DND-41 (cell line): ENCODE data around the gene TSPO.

Source experiments
- ATAC-seq: fragments of 200-7000 bp; cut with Tn5 transposase; 3 replicates; pipeline ENCODE4 v1.9.1; 2021; ENCODE audit warnings: low read depth; ENCODE audit not compliant: insufficient read depth
- DNase-seq: peaks from one replicate; pipeline ENCODE4 v3.0.0-alpha.2; 2020
- H2AFZ ChIP-seq: 2 replicates; pipeline ENCODE4 v1.6.0; 2012; ENCODE audit warnings: low read depth, low read length
- H3K27ac ChIP-seq: 2 replicates; pipeline ENCODE4 v1.5.1; 2012; ENCODE audit warnings: low read length, inconsistent platforms
- H3K27me3 ChIP-seq: fragments of 200-600 bp; sonication (generic); 2 replicates; pipeline ENCODE4 v1.6.0; 2012; ENCODE audit warnings: low read length, mild to moderate bottlenecking, inconsistent platforms; ENCODE audit not compliant: insufficient read depth, poor library complexity
- H3K36me3 ChIP-seq: 2 replicates; pipeline ENCODE4 v1.5.1; 2012; ENCODE audit warnings: low read length, inconsistent platforms; ENCODE audit not compliant: insufficient read depth
- H3K4me1 ChIP-seq: 2 replicates; pipeline ENCODE4 v1.5.1; 2012; ENCODE audit warnings: mild to moderate bottlenecking, low read length; ENCODE audit not compliant: insufficient read depth
- H3K4me2 ChIP-seq: 2 replicates; pipeline ENCODE4 v1.6.0; 2012; ENCODE audit warnings: mild to moderate bottlenecking, moderate library complexity, low read length, inconsistent platforms; ENCODE audit not compliant: insufficient read depth
- H3K4me3 ChIP-seq, 2 experiments: fragments of 200-600 bp in 1 of 2; shearing (Covaris generic) in 1 of 2; 2 replicates each; pipeline ENCODE4 v1.5.1; 2012 to 2016; ENCODE audit warnings: inconsistent platforms in 2 of 2, low read length in 2 of 2, mild to moderate bottlenecking in 2 of 2, low read depth in 1 of 2, moderate library complexity in 1 of 2
- H3K79me2 ChIP-seq: 2 replicates; pipeline ENCODE4 v1.6.0; 2012; ENCODE audit warnings: low read length, inconsistent platforms; ENCODE audit not compliant: insufficient read depth
- H3K9ac ChIP-seq: 2 replicates; pipeline ENCODE4 v1.6.0; 2012; ENCODE audit warnings: low read depth, mild to moderate bottlenecking, inconsistent platforms, low read length, moderate library complexity
- H3K9me3 ChIP-seq: 2 replicates; pipeline ENCODE4 v1.5.1; 2012; ENCODE audit warnings: low read length, moderate library complexity, mild to moderate bottlenecking, inconsistent platforms; ENCODE audit not compliant: insufficient read depth, severe bottlenecking
- H4K20me1 ChIP-seq: 2 replicates; pipeline ENCODE4 v1.6.0; 2012; ENCODE audit warnings: low read length; ENCODE audit not compliant: insufficient read depth
- EZH2 ChIP-seq: IDR thresholded peaks from 3 replicates; pipeline ENCODE4 v1.6.1; 2012; ENCODE audit warnings: borderline replicate concordance, low read depth, mild to moderate bottlenecking, moderate library complexity, low read length, inconsistent platforms; ENCODE audit not compliant: severe bottlenecking
- TF ChIP-seq, protein P1 (sequence below): IDR thresholded peaks from 2 replicates; pipeline ENCODE4 v1.5.1; 2012; ENCODE audit warnings: borderline replicate concordance, low read length, moderate library complexity, mild to moderate bottlenecking; ENCODE audit not compliant: poor library complexity, severe bottlenecking; ENCODE audit errors: extremely low read depth

Gene TSPO

DNA sequence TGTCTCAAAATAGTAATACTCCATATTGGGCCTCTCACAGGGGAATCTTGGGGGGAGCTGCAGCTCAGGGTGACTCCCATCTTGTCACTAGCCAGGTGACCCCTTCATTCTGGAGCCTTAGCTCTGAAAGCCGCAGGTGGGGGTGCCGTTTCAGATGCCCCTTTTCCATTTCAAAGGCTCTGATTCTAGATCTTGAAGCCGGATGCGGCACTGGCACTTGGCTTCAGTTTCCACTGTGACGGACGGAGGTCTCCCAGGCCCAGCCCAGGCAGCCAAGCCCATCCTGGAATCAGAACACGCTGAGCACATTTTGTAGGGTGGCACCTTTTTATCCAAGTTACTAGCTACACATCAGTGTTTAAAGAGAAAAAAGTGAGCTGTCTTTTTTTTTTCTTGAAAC is 34.4 kb upstream of the TSPO start:
- no peaks in the 10 kb centered on the region for H3K4me1 ChIP-seq
- no peak overlapping the region for H2AFZ ChIP-seq
- H3K9ac ChIP-seq = no peak overlapping the region
- H4K20me1 ChIP-seq = peaks cover 5% of the 10 kb centered on the region; the same call in 1 of the 2 replicates
- no peak overlapping the region for H3K4me2 ChIP-seq
- no peak overlapping the region for H3K27ac ChIP-seq
- no peak for DNase-seq
- H3K27me3 ChIP-seq = peaks cover 15% of the 10 kb centered on the region
- H3K9me3 ChIP-seq = no peaks in the 10 kb centered on the region
- TF ChIP-seq EZH2 = no peak
- TF ChIP-seq, protein P1, sequence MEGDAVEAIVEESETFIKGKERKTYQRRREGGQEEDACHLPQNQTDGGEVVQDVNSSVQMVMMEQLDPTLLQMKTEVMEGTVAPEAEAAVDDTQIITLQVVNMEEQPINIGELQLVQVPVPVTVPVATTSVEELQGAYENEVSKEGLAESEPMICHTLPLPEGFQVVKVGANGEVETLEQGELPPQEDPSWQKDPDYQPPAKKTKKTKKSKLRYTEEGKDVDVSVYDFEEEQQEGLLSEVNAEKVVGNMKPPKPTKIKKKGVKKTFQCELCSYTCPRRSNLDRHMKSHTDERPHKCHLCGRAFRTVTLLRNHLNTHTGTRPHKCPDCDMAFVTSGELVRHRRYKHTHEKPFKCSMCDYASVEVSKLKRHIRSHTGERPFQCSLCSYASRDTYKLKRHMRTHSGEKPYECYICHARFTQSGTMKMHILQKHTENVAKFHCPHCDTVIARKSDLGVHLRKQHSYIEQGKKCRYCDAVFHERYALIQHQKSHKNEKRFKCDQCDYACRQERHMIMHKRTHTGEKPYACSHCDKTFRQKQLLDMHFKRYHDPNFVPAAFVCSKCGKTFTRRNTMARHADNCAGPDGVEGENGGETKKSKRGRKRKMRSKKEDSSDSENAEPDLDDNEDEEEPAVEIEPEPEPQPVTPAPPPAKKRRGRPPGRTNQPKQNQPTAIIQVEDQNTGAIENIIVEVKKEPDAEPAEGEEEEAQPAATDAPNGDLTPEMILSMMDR = no peak
- ATAC-seq = no peak
- H3K4me3 ChIP-seq = no peak overlapping the region
- no peaks in the 10 kb centered on the region for H3K36me3 ChIP-seq
- no peaks in the 10 kb centered on the region for H3K79me2 ChIP-seq

- no peak for DNase-seq
- no peak overlapping the region for H2AFZ ChIP-seq
- H3K36me3 ChIP-seq = no peaks in the 10 kb centered on the region
- ATAC-seq = no peak
- no peaks in the 10 kb centered on the region for H3K4me1 ChIP-seq
- H3K9ac ChIP-seq = no peak overlapping the region
- H4K20me1 ChIP-seq = 0 out of 2 replicates have a peak, but pooled peaks cover 5% of the 10 kb centered on the region
- no peaks in the 10 kb centered on the region for H3K79me2 ChIP-seq
- no peak overlapping the region for H3K4me2 ChIP-seq
- H3K27ac ChIP-seq = no peak overlapping the region
- H3K9me3 ChIP-seq = no peaks in the 10 kb centered on the region
- H3K27me3 ChIP-seq = peaks cover 6% of the 10 kb centered on the region
- TF ChIP-seq, protein P1 = no peak
- TF ChIP-seq EZH2 = no peak
- no peak overlapping the region for H3K4me3 ChIP-seq
These were observed 33.1 kb upstream of the TSPO start for GRCh38 chr22:43118024-43118849.

GRCh38 chr22:43118953-43119458 is 32.4 kb upstream of the TSPO start:
- Histone ChIP-seq H3K27ac (no peak overlapping the region), H3K9me3 (no peaks in the 10 kb centered on the region), H3K79me2 (no peaks in the 10 kb centered on the region), H3K4me1 (no peaks in the 10 kb centered on the region), H4K20me1 (no peaks in the 10 kb centered on the region), H3K4me3 (no peak overlapping the region), H3K27me3 (peaks cover 6% of the 10 kb centered on the region), H3K9ac (no peak overlapping the region), H3K4me2 (no peak overlapping the region), H2AFZ (no peak overlapping the region), H3K36me3 (no peaks in the 10 kb centered on the region)
- no peak for DNase-seq
- TF ChIP-seq, protein P1 = no peak
- no peak for TF ChIP-seq EZH2
- ATAC-seq = no peak
